WERI-Rb-1 (cell line): ENCODE data around the gene WDR26.
"Not testable (repeated sequence)": the region's sequence is repeated elsewhere in the genome, so short reads cannot be mapped to it uniquely, and the experiment has no call there.

Source experiments
- DNase-seq: peaks from one replicate; pipeline ENCODE4 v3.0.0-alpha.2; 2020
- H3K27ac ChIP-seq: fragments of 250-450 bp; sonication (Bioruptor Pico); 2 replicates; pipeline ENCODE4 v1.5.1; 2020; ENCODE audit warnings: mild to moderate bottlenecking, moderate library complexity
- H3K27me3 ChIP-seq: fragments of 250-450 bp; sonication (Bioruptor Pico); 2 replicates; pipeline ENCODE4 v1.5.1; 2021; ENCODE audit warnings: mild to moderate bottlenecking, low read depth, moderate library complexity; ENCODE audit not compliant: insufficient read depth, severe bottlenecking
- H3K36me3 ChIP-seq: fragments of 250-450 bp; sonication (Bioruptor Pico); 2 replicates; pipeline ENCODE4 v1.5.1; 2020; ENCODE audit warnings: mild to moderate bottlenecking, moderate library complexity
- H3K4me3 ChIP-seq: 2 replicates; pipeline ENCODE4 v1.5.1; 2011; ENCODE audit warnings: low read depth, mild to moderate bottlenecking, control low read depth, low read length
- H3K9me3 ChIP-seq: fragments of 250-450 bp; sonication (Bioruptor Pico); 2 replicates; pipeline ENCODE4 v1.5.1; 2021; ENCODE audit warnings: mild to moderate bottlenecking, moderate library complexity; ENCODE audit not compliant: severe bottlenecking
- TF ChIP-seq, protein P1 (sequence below): IDR thresholded peaks from 2 replicates; pipeline ENCODE4 v1.5.1; 2011; ENCODE audit warnings: low read depth, mild to moderate bottlenecking, control low read depth, inconsistent platforms, low read length

WDR26 gene

DNA sequence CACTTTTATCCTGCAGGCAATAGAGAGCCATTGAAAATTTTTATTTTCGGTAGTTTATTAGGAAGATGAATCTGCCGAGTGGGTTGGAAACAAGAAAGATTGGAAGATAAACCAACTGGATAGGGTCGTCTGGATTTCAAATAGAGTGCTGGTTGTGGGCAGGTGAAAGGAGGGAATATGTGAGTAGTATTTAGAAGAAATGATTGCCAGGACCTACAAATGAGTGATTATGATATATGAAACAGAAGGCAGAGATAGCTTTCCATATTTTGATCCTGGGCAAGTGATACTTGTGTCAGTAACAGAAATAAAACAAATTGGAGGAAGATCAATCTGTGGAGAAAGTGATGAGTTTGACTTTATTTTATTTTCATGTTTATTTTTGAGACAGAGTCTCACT lies 75.4 kb downstream of the WDR26 start:
- Histone ChIP-seq H3K27me3 (no peaks in the 10 kb centered on the region), H3K27ac (no peak overlapping the region), H3K36me3 (no peaks in the 10 kb centered on the region), H3K4me3 (no peak overlapping the region), H3K9me3 (no peaks in the 10 kb centered on the region)
- TF ChIP-seq, protein P1, sequence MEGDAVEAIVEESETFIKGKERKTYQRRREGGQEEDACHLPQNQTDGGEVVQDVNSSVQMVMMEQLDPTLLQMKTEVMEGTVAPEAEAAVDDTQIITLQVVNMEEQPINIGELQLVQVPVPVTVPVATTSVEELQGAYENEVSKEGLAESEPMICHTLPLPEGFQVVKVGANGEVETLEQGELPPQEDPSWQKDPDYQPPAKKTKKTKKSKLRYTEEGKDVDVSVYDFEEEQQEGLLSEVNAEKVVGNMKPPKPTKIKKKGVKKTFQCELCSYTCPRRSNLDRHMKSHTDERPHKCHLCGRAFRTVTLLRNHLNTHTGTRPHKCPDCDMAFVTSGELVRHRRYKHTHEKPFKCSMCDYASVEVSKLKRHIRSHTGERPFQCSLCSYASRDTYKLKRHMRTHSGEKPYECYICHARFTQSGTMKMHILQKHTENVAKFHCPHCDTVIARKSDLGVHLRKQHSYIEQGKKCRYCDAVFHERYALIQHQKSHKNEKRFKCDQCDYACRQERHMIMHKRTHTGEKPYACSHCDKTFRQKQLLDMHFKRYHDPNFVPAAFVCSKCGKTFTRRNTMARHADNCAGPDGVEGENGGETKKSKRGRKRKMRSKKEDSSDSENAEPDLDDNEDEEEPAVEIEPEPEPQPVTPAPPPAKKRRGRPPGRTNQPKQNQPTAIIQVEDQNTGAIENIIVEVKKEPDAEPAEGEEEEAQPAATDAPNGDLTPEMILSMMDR = no peak
- no peak for DNase-seq

DNA sequence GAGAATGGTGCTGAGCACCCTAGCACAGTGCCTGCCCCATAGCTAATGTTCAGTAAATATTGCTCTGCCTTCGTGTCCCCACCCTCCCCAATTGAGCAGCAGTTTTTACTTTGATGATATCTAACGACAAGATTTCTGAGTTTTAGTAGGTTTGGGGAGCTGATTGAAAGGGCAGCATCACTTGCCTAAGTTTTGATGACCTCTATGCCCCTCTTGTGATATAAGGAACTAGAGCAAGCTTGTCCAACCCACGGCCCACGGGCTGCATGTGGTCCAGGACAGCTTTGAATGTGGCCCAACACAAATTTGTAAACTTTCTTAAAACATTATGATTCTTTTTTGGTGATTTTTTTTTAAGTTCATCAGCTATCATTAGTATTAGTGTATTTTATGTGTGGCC lies 76.4 kb downstream of the WDR26 start:
- no peak overlapping the region for H3K4me3 ChIP-seq
- TF ChIP-seq, protein P1 = no peak
- no peaks in the 10 kb centered on the region for H3K27me3 ChIP-seq
- H3K9me3 ChIP-seq = no peaks in the 10 kb centered on the region
- no peak for DNase-seq
- H3K27ac ChIP-seq = no peak overlapping the region
- H3K36me3 ChIP-seq = no peaks in the 10 kb centered on the region

DNA sequence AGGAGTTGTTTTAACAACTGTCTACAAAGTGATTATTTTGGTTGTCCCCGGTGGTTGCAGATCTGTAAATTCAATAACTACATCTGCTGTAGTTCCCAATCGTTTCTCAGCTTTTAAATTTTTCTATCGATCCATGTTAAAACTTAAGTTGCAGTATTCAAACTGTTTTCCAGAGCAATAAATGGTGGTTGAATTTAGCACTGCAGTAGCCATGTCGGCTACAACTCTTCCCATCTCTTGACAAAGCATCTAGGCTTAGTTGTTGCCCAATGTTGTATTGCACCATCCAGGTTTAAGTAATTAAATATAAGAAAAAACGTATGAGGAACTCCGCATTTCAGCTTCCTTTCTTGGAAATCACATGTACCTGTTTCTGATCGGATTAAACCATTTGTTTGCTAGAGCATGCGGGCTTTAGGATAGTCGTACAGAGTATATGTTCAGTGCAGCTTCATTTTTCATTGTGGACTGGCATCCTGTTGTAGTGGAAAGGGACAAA lies 76.9 kb downstream of the WDR26 start:
- H3K9me3 ChIP-seq = no peaks in the 10 kb centered on the region
- no peak overlapping the region for H3K27ac ChIP-seq
- H3K4me3 ChIP-seq = peak overlapping the region; percentile 67
- no peaks in the 10 kb centered on the region for H3K27me3 ChIP-seq
- TF ChIP-seq, protein P1 = no peak
- H3K36me3 ChIP-seq = no peaks in the 10 kb centered on the region
- DNase-seq = no peak

GRCh38 chr1:224356685-224357625 lies 77.6 kb downstream of the WDR26 start, which contains the start of gene CNIH4:
Gene CNIH4 (plus strand): TSS chr1:224356879. CDS start chr1:224356925, 46 bp downstream.
- DNase-seq = peak; percentile 81
- no peaks in the 10 kb centered on the region for H3K27me3 ChIP-seq
- H3K36me3 ChIP-seq = no peaks in the 10 kb centered on the region
- peak within 1 kb of the TSS; percentile 67 for H3K4me3 ChIP-seq
- peak within 1 kb of the TSS; percentile 69 for H3K27ac ChIP-seq
- H3K9me3 ChIP-seq = no peaks in the 10 kb centered on the region
- TF ChIP-seq, protein P1 = no peak

DNA sequence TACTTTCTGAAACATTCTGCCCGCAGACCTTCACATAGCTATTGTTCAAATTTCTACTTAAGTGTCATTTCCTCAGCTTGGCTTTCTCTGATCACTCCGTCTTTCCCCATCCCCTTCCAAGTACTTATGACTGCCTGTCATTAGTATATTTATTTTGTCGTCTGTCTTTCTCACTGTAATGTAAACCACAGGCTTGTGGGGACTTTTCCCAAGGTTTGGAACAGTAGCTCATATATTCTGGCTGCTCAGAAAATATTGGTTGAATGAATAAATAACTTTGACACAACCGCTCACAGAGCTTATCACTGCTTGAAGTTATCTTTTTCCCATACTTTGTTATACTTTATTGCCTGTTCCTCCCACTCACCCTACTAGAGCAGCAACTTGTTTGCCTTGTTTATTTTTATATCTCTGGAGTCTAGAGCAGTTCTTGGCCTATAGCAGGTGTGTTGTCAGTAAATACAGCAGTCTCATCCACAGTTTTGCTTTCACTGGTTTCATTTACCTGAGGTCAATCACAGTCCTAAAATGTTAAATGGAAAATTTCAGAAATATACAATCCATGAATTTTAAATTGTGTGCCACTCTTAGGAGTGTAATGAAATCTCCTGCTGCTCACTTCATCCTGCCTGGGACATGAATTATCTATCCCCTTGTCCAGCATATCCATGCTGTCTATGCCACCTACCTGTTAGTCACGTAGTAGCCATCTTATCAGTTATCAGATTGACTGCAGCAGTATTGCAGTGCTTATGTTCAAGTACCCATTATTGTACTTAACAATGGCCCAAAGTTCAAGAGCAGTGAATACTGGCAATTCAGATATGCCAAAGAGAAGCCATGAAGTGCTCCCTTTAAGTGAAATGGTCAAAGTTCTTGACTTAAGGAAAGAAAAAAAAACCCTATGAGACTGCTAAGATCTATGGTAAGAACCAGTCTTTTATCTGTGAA lies 80.3 kb downstream of the WDR26 start:
- no peaks in the 10 kb centered on the region for H3K9me3 ChIP-seq
- no peak for DNase-seq
- no peaks in the 10 kb centered on the region for H3K36me3 ChIP-seq
- no peak overlapping the region for H3K4me3 ChIP-seq
- H3K27me3 ChIP-seq = no peaks in the 10 kb centered on the region
- H3K27ac ChIP-seq = no peak overlapping the region
- TF ChIP-seq, protein P1 = no peak

- not testable (repeated sequence) for H3K9me3 ChIP-seq, DNase-seq, H3K27ac ChIP-seq, H3K36me3 ChIP-seq, H3K27me3 ChIP-seq, H3K4me3 ChIP-seq
Measured at GRCh38 chr1:224352436-224353085, 82.0 kb downstream of the WDR26 start.

GRCh38 chr1:224349716-224350115 lies 84.9 kb downstream of the WDR26 start:
- H3K4me3 ChIP-seq, DNase-seq, H3K36me3 ChIP-seq, H3K9me3 ChIP-seq, H3K27me3 ChIP-seq, H3K27ac ChIP-seq: not testable (repeated sequence)
